Measurements from ENCODE around the gene KRTAP9-7.

The KRTAP9-7 gene

DNA sequence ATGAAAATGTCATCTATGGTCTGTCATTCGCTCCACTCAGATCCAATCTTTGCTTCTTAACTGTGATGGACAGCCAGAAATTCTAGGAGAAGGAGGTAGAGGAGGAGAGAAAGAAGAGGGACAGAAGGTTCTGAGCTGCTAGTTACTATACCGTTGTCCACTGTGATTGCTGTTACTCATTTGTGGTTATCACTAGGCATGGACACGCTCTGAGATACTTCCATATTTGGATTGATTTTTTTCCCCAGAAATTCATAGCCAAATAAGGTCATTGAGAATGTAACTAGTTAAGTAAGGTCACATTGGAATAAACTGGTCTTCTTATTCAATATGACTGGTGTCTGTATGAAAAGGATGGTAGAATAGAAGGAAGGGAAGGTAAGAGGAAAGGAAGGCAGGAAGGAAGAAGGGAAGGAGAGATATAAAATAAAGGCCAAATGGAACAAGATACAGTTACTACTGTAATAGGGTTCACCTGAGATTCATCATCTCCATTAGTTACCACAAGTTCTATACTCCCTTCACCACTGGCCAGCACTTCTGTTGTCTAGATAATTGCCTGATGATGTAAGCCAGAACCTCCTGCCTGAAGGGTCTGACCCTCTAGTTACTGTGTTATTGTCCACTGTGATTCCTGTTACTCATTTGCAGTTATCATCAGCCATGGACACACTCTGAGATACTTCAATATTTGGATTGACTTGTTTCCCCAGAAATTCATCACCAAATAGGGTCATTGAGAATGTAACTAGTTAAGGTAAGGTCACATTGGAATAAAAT lies 2.9 kb downstream of the KRTAP9-7 start:
- DNase-seq, result no peak

DNA sequence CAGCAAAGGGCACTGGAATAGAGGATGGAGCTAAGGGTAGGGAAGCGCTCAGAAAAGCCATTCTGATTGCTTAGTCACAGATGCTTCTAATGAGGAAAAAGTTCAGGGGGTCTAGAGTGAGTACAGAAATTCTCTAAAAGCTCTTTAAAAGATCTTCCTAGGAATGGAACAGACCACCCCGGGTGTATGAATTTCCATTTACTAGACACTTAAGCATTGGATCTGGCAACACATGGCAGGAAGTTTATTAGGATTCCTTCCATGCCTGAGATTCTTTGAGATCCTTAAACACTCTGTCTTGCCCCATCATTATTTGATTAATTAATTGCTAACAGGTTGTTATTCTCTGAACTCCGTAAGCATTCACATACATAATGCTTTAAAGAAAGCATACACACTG lies 8.5 kb downstream of the KRTAP9-7 start:
- no peak for DNase-seq

DNA sequence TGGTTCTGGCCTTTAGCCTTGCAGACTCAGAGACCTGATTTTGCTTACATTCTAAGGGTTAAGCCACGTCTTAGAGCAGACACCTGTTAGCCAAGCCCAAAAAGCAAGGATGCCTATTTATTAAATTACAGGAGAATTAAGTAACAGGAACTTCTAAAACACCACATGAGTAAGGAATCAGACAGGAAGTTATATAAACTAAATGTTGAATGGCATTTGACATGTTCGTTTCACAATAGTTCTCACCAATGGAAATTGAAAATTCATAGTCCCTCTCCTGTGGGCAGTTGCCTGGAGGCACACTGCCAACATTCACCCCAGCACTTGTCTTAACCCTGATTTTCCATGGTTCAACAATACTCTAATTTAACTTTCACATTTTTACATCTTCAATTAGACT lies 9.0 kb downstream of the KRTAP9-7 start:
- DNase-seq, result no peak

DNA sequence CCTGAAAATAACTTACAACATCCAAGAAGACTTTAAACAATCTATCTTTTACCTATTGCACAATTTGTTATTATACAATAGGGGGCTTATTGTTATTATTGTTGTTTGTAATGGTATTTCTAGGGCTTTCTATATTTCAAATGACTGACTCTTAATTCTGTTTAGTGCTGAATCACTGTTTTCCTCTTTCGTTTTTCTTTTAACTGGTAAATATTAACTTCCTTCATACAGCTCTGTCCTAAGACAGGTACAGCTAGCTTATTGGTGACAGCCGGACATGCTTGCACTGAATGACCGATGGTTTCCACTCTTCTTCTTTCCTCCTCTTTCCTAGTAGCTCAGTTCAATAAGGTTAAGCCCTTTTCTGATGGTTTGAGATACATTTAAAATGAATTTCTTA lies 11.6 kb downstream of the KRTAP9-7 start:
- DNase-seq, result no peak

DNA sequence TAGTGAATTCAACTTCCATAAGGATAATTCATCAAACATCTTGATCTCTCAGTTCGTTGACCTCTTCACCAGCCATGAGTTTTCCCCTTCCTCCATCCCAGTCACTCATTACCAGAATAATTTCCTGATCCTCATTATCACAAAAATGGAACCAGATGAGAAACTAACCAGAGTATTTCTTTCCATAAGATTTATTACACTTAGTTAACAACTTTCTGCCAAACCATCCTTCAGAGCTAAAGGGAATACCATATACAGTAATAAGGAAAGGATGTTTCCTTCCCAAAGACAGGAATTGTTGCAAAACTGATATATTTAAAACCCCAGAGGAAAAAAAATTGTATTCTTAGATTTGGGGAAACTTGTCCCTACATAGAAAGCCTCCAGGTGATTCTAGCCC lies 18.5 kb downstream of the KRTAP9-7 start:
- no peak for DNase-seq

- DNase-seq, result no peak
Observed at GRCh38 chr17:41296846-41297245, 21.3 kb downstream of the KRTAP9-7 start.

DNA sequence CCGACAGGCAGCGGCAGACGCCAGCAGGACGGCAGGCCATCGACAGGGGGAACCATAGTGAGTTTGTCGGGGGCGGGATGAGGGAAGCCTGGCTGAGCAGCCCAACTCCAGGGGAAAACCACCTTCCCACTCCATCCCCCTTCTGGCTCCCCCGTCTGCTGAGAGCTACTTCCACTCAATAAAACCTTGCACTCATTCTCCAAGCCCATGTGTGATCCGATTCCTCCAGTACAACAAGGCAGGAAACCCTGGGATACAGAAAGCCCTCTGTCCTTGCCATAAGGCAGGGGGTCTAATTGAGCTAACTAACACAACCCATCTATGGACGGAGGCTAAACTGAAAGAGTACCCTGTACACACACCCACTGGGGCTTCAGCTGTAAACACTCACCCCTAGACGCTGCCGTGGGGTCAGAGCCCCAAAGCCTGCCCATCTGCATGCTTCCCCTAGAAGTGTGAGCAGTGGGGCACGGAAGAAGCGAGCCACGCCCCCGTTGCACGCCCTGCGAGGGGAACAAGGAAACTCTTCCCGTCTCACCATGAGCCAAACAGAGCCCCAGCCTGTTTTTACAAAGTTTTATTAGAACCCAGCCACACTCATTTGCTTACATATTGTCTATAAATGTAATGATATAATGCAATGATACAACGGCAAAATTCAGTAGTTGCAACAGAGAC lies 23.1 kb downstream of the KRTAP9-7 start:
- DNase-seq, result no peak

- DNase-seq, result no peak
Observed at GRCh38 chr17:41301204-41301790, 25.8 kb downstream of the KRTAP9-7 start.

- no peak for DNase-seq
Observed at GRCh38 chr17:41301916-41302901, 26.7 kb downstream of the KRTAP9-7 start, which contains the start of gene KRTAP29-1. Gene KRTAP29-1 (minus strand): TSS chr17:41302851. CDS start chr17:41302851, 0 bp downstream.

DNA sequence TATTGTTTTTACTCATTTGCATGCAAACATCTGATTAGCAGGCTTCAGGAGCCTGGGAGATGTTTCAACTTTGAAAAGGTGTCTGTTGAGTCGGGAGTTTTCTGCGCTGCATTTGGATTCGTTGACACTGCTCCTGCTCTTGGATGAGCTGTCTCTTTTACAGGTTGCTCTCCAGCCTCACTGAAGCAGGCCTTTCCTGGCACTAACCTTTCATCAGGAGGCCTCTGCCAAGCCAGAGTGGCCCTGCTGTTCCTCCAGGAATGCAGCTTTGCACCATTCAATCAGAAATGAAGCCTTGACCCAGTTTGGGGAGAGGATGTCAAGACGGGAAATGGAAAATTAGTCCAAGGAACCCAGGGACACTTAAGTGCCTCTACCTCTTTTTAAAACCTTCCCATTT lies 27.5 kb downstream of the KRTAP9-7 start:
- no peak for DNase-seq

DNA sequence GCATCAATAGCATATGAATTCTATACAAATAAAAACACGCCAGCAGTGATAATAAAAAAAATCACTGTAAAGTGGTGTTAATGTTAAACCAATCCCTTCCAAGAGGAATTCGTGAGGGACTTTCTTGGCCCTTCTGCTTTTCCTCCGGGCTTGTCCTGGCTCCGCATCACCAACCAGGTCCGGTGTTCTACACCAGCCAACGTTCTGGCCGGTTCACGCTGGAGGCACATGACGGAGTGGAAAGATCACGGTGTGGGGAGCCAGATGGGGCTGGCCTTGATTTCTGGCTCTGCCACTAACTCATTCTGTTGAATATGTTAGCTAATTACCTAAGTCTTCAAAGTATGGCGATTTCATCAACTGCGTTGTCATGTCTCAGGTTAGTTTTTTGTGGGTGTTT lies 28.6 kb downstream of the KRTAP9-7 start:
- DNase-seq, result no peak

DNA sequence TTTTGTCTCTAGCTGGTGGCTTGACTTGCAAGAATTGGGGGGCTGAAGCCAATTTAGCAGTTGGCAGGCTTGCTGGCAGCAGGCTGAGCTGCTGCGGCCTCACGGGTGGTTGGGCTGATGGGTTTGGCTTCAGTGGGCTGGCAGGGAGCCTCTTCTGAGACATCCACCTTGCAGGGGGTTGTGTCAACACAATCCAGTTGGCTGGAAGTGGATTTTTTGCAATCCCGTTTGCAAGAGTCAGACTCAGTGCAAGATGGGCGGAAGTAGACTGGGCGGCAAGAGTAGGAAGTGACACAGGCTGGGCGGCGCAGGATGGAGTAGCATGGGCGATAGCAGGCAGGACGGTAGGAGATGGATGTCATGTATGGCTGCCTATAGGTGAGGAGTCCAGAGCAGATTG lies 32.1 kb downstream of the KRTAP9-7 start:
- DNase-seq, result no peak

GRCh38 chr17:41308251-41308917 lies 32.9 kb downstream of the KRTAP9-7 start:
- peak; percentile 72 for DNase-seq

DNA sequence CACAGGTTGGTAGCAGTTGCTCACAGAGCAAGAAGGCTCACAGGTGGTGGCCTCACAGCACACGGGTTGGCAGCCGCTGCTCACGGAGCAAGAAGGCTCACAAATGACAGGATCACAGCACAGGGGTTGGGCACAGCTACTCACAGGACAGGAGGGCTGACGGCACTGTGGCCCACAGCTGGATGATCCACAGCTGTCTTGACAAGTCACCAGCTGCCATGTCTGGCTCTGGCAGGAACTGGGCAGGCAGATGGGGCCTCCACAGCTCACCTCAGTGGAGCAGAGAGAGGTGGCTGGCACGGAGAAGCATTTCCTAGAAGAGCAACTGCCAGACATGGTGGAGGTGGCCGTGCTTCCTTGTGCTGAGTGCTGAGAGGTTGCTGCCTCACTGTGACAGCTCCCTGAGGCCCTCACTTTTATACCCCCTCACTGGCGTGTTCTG lies 33.4 kb downstream of the KRTAP9-7 start, which contains the start of gene KRTAP16-1:
TSS of gene KRTAP16-1 (minus strand) at position 392 of the 442 bp plus-strand sequence. CDS start at position 336, 56 bp downstream.
- DNase-seq, result no peak

GRCh38 chr17:41311111-41311510 lies 35.6 kb downstream of the KRTAP9-7 start:
- no peak for DNase-seq

DNA sequence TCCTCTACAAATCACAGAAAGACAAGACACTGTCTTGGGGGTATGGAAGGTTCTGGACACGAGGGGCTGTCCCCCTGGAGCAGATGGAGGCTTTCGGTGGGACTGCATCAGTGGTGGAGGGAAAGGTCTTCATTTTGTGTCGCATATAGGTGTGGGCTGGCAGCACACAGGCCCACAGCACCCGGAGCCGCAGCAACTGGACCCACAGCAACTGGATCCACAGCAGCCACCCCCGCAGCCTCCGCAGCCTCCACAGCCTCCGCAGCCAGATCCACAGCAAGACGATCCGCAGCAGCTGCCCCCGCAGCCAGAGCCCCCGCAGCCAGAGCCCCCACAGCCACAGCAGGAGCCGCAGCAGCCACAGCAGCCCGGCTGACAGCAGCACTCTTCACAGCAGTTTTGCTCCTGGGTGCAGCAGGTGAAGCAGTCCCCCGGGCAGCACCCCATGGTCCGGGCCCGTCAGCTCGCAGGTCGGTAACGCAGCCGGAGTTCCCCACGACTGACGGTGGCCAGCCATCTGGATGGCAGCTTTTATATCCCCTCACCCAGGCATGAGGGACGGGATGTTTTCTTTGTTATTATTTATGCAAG lies 39.8 kb downstream of the KRTAP9-7 start, which contains the start of gene KRTAP17-1:
TSS of gene KRTAP17-1 (minus strand) at position 507 of the 591 bp plus-strand sequence. CDS start at position 447, 60 bp downstream.
- DNase-seq, result no peak

GRCh38 chr17:41315814-41316445 lies 40.4 kb downstream of the KRTAP9-7 start:
- no peak for DNase-seq

DNA sequence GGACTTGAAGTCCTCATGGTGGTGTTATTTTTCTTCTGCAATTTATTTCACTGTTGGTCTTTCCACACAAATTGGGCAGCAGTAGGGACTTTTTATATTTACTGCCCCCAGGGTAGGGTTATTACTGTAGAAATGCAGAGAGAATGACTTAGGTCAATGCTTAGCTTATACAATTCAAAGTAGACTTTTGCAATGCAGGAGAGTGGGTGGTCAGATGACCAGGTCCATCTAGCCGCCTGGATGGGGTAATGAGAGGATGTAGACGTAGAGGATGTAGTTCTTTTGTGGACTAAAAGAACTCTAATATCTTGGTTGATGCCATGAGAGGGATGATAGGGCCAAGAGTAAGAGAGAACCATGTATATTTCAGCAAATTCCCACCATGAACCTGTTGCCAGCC lies 42.7 kb downstream of the KRTAP9-7 start:
- no peak for DNase-seq

GRCh38 chr17:41322094-41322902 lies 46.8 kb downstream of the KRTAP9-7 start:
- DNase-seq, result no peak

Measured in right forelimb (tissue), 1 donor.